Measurements from ENCODE around the gene BCL6B. TPM values are rescaled to one million over a fixed set of nuclear protein-coding genes. Genes with fewer than 3 reads are reported as not detected.

Gene BCL6B
- total RNA-seq, 1 donor from 2014 or later, result not detected

Other genes with a start within 250 kb of the BCL6B start
- 0.93 and 1.2 TPM in 2 replicates for gene FBXO39, start 246.8 kb upstream of the BCL6B start, total RNA-seq
- gene TEKT1, start 191.3 kb upstream of the BCL6B start, total RNA-seq, result not detected in 2 replicates
- not detected in 2 replicates for gene ALOX12, start 27.0 kb upstream of the BCL6B start, total RNA-seq
- gene RNASEK, start 10.4 kb upstream of the BCL6B start, total RNA-seq, result 245 and 259 TPM in 2 replicates
- 6.6 and 6.7 TPM in 2 replicates for gene SLC16A13, start 13.0 kb downstream of the BCL6B start, total RNA-seq
- not detected in 2 replicates for gene SLC16A11, start 21.0 kb downstream of the BCL6B start, total RNA-seq
- not detected in 2 replicates for gene CLEC10A, start 57.2 kb downstream of the BCL6B start, total RNA-seq
- gene ASGR2, start 91.8 kb downstream of the BCL6B start, total RNA-seq, result not detected in 2 replicates
- gene ASGR1, start 156.3 kb downstream of the BCL6B start, total RNA-seq, result 3.6 and 5.0 TPM in 2 replicates
- 45.6 and 48.0 TPM in 2 replicates for gene DLG4, start 196.8 kb downstream of the BCL6B start, total RNA-seq
- gene ACADVL, start 196.9 kb downstream of the BCL6B start, total RNA-seq, result 354 and 399 TPM in 2 replicates
- 30.2 and 34.4 TPM in 2 replicates for gene DVL2, start 211.5 kb downstream of the BCL6B start, total RNA-seq
- gene PHF23, start 216.4 kb downstream of the BCL6B start, total RNA-seq, result 78.0 and 89.5 TPM in 2 replicates
- gene GABARAP, start 219.4 kb downstream of the BCL6B start, total RNA-seq, result 434 and 454 TPM in 2 replicates
- gene CTDNEP1, start 228.7 kb downstream of the BCL6B start, total RNA-seq, result 102 and 103 TPM in 2 replicates
- gene ELP5, start 229.2 kb downstream of the BCL6B start, total RNA-seq, result 24.9 and 25.4 TPM in 2 replicates
- gene CLDN7, start 239.4 kb downstream of the BCL6B start, total RNA-seq, result 4.6 and 10.5 TPM in 2 replicates

Data from astrocyte (in vitro differentiated cells and primary cell).